ENCODE results near the gene PLEKHG2. TPM values are rescaled to one million over a fixed set of nuclear protein-coding genes. Genes with fewer than 3 reads are reported as not detected.

PLEKHG2 gene
- total and polyA plus RNA-seq, 9 of the 15 experiments (the other 6 are each of a cell fraction or from before 2014, with no cell fraction given): 0.98 to 45.7 (median 9.8) TPM

DNA sequence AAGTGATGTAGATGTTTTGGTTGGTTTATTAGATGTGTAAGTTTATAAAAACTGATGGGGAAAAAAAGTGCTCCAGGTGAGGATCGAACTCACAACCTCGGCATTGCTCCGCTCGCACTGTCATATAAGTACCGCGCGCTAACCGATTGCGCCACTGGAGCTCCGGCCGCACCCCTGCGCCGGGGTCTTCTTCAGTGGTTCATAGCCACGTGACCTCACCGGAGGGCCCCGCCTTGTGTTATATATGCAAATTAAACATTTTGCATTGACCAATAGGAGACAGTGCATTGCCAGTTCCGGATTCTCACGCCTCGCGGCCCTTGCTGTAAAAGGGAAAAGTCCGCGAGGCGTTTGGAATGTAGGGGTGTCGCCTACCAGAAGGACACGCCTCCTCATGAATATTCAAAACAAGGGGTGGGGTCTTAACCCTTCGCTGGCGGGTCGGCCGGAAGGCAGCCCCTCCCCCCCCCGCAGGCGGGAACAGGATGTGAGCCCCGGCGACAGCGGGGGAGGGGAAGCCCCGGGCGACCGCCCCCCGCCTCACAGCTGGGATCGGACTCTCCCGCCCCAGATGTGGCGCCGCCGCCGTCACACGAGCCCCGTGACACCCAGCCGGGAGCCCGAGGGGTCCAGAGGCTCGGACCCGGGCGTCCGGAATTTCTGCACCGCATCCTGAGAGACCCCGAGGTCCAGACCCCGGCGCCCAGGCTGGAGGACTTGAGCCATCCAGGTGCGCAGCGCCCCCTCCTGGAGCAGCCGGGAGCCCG lies at the start of gene PLEKHG2 (continued):
- TF ChIP-seq ZFP1 (CRISPR knock-in tag; IDR thresholded peaks at IDR 0.05) (0 out of 2 replicates have a peak, but pooled peaks have one; percentile 40), SIX5 (IDR thresholded peaks at IDR 0.05; ENCODE audit: borderline replicate concordance in 1 of 2, insufficient read depth in 1 of 2, low read depth in 1 of 2, low read length in 2 of 2) (no peak), ILF3 (IDR thresholded peaks at IDR 0.05; ENCODE audit: borderline replicate concordance) (peak; percentile 77; the same call in 1 of the 2 replicates), HDAC1 (IDR thresholded peaks at IDR 0.05) (peak; percentile 73 to 91), ERF (CRISPR knock-in tag; IDR thresholded peaks at IDR 0.05) (peak; percentile 89; the same call in 1 of the 2 replicates), RBM22 (IDR thresholded peaks at IDR 0.05; ENCODE audit: low read depth, low read length, poor library complexity, severe bottlenecking) (no peak), ZSCAN32 (CRISPR knock-in tag; IDR thresholded peaks at IDR 0.05) (0 out of 2 replicates have a peak, but pooled peaks have one; percentile 38), KLF10 (CRISPR knock-in tag; IDR thresholded peaks at IDR 0.05) (no peak), ZNF830 (CRISPR knock-in tag; IDR thresholded peaks at IDR 0.05) (peak; percentile 56; the same call in 1 of the 2 replicates), DACH1 (IDR thresholded peaks at IDR 0.05; ENCODE audit: partially characterized antibody) (peak; percentile 90), TAF1 (IDR thresholded peaks at IDR 0.05; ENCODE audit: control insufficient read depth, extremely low read depth, insufficient read depth, low read length, severe bottlenecking) (peak; percentile 52), TAF7 (tag; IDR thresholded peaks at IDR 0.05) (no peak; the same call in 1 of the 2 replicates), MEIS2 (IDR thresholded peaks at IDR 0.05; ENCODE audit: partially characterized antibody) (no peak), CBX1 (IDR thresholded peaks at IDR 0.05; ENCODE audit: low read depth) (peak; percentile 79), JUNB (CRISPR knock-in tag; conservative IDR thresholded peaks at IDR 0.05) (no peak), ATF7 (IDR thresholded peaks at IDR 0.05) (peak; percentile 95), JUN (IDR thresholded peaks at IDR 0.05; ENCODE audit: borderline replicate concordance, low read depth, low read length) (peak; percentile 71; the same call in 1 of the 2 replicates), JUN (CRISPR knock-in tag; IDR thresholded peaks at IDR 0.05; ENCODE audit: borderline replicate concordance) (no peak), BRF1 (IDR thresholded peaks at IDR 0.05; ENCODE audit: borderline replicate concordance, extremely low read depth, insufficient read length) (peak; percentile 93), CBFA2T3 (IDR thresholded peaks at IDR 0.05) (peak; percentile 38; the same call in 1 of the 2 replicates), ZNF263 (CRISPR knock-in tag; IDR thresholded peaks at IDR 0.05; ENCODE audit: borderline replicate concordance) (peak; percentile 56; the same call in 1 of the 2 replicates), HSF4 (CRISPR knock-in tag; IDR thresholded peaks at IDR 0.05; ENCODE audit: borderline replicate concordance) (no peak)
- TF ChIP-seq, protein P1, sequence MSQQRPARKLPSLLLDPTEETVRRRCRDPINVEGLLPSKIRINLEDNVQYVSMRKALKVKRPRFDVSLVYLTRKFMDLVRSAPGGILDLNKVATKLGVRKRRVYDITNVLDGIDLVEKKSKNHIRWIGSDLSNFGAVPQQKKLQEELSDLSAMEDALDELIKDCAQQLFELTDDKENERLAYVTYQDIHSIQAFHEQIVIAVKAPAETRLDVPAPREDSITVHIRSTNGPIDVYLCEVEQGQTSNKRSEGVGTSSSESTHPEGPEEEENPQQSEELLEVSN (IDR thresholded peaks at IDR 0.05; ENCODE audit: borderline replicate concordance in 1 of 2, extremely low read depth in 1 of 2, insufficient read depth in 1 of 2, insufficient read length in 1 of 2, low read depth in 1 of 2, low read length in 1 of 2, poor library complexity in 1 of 2, severe bottlenecking in 1 of 2): peak in 1 of 2 experiments; percentile 74
- TF ChIP-seq, protein P2, sequence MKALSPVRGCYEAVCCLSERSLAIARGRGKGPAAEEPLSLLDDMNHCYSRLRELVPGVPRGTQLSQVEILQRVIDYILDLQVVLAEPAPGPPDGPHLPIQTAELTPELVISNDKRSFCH (CRISPR knock-in tag; IDR thresholded peaks at IDR 0.05): no peak
- TF ChIP-seq, protein P2 (tag; IDR thresholded peaks at IDR 0.05): peak; percentile 77
- TF ChIP-seq, protein P3, sequence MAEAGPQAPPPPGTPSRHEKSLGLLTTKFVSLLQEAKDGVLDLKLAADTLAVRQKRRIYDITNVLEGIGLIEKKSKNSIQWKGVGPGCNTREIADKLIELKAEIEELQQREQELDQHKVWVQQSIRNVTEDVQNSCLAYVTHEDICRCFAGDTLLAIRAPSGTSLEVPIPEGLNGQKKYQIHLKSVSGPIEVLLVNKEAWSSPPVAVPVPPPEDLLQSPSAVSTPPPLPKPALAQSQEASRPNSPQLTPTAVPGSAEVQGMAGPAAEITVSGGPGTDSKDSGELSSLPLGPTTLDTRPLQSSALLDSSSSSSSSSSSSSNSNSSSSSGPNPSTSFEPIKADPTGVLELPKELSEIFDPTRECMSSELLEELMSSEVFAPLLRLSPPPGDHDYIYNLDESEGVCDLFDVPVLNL (CRISPR knock-in tag; IDR thresholded peaks at IDR 0.05; ENCODE audit: low read depth): no peak
